Right lobe of liver (tissue), 4 donors: ENCODE results near the gene TSG101.
A peak's percentile ranks its signal among the peaks of the same experiment; 100 is the strongest.

Source experiments
- POLR2A ChIP-seq: fragments of 450-650 bp; IDR thresholded peaks from one replicate; pipeline ENCODE4 v1.6.1; 2017; ENCODE audit warnings: antibody characterized with exemption, mild to moderate bottlenecking
- TF ChIP-seq, protein P1 (sequence below), 4 donors: fragments of 200-600 bp in 3 of 4; fragments of 450-650 bp in 1 of 4; IDR thresholded peaks; one replicate each; pipeline versions ENCODE4 v1.5.1 to v1.8.0; 2016 to 2022; ENCODE audit warnings: antibody characterized with exemption in 4 of 4, mild to moderate bottlenecking in 2 of 4
- donor health status: DM: no; HTN: no; CAD: no.
- donor health status: DM: no; HTN: no; CAD: no.
- donor health status: DM: no; HTN: yes; CAD: no.

GRCh38 chr11:18540207-18541009 is 13.7 kb upstream of the TSG101 start:
- TF ChIP-seq POLR2A = no peak
- TF ChIP-seq, protein P1, sequence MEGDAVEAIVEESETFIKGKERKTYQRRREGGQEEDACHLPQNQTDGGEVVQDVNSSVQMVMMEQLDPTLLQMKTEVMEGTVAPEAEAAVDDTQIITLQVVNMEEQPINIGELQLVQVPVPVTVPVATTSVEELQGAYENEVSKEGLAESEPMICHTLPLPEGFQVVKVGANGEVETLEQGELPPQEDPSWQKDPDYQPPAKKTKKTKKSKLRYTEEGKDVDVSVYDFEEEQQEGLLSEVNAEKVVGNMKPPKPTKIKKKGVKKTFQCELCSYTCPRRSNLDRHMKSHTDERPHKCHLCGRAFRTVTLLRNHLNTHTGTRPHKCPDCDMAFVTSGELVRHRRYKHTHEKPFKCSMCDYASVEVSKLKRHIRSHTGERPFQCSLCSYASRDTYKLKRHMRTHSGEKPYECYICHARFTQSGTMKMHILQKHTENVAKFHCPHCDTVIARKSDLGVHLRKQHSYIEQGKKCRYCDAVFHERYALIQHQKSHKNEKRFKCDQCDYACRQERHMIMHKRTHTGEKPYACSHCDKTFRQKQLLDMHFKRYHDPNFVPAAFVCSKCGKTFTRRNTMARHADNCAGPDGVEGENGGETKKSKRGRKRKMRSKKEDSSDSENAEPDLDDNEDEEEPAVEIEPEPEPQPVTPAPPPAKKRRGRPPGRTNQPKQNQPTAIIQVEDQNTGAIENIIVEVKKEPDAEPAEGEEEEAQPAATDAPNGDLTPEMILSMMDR (IDR thresholded peaks at IDR 0.05) = peak; percentile 46 to 55 (median 50)
